GM12874 (cell line): ENCODE data around the gene FLAD1.

Experiments used
- TF ChIP-seq, protein P1 (sequence below): IDR thresholded peaks from 2 replicates; pipeline ENCODE4 v1.5.1; 2011; ENCODE audit warnings: low read depth, mild to moderate bottlenecking, control low read depth, low read length, moderate library complexity; ENCODE audit not compliant: insufficient read depth

FLAD1 gene

DNA sequence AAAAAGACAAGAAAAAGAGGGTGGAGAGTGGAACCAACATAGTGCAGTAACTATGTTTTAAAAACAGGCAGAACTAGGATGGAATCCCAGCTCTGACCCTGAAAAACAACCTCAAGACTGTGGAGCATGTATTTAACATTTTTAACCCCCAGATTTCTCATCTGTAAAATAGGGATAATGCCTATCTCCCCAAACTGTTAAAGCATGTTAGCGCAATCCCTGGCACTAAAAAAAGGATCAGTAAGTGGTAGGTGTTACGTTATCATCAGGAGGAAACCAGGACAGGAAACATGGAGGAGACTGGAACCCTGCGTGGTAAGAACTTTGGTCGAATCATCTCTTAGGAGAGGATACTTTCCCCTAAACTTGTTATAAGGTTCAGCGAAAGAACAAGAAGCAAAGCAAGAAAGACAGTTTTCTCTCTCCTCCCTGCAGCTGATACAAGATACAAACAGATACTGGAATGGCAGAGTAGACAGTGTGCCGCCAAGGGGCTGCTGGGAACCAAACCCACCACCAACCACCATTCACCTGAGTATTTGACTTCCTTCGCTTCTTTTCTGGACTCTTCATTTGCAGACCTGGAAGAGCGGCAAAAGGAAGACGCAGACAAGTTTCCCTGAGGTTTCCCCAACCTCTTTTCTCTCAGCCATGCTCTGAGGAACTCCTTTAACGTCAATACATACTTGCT, 22.6 kb upstream of the FLAD1 start:
- TF ChIP-seq, protein P1, sequence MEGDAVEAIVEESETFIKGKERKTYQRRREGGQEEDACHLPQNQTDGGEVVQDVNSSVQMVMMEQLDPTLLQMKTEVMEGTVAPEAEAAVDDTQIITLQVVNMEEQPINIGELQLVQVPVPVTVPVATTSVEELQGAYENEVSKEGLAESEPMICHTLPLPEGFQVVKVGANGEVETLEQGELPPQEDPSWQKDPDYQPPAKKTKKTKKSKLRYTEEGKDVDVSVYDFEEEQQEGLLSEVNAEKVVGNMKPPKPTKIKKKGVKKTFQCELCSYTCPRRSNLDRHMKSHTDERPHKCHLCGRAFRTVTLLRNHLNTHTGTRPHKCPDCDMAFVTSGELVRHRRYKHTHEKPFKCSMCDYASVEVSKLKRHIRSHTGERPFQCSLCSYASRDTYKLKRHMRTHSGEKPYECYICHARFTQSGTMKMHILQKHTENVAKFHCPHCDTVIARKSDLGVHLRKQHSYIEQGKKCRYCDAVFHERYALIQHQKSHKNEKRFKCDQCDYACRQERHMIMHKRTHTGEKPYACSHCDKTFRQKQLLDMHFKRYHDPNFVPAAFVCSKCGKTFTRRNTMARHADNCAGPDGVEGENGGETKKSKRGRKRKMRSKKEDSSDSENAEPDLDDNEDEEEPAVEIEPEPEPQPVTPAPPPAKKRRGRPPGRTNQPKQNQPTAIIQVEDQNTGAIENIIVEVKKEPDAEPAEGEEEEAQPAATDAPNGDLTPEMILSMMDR = no peak

GRCh38 chr1:154961207-154962155, 21.7 kb upstream of the FLAD1 start, which contains the start of gene PYGO2:
Gene PYGO2, minus strand, starts transcription at chr1:154961782. Its CDS starts 206 bp downstream, at chr1:154961576.
- TF ChIP-seq, protein P1 = peak; percentile 70

GRCh38 chr1:154962156-154962749, 20.9 kb upstream of the FLAD1 start:
- TF ChIP-seq, protein P1 = no peak

GRCh38 chr1:154962795-154963330, 20.3 kb upstream of the FLAD1 start:
- TF ChIP-seq, protein P1 = no peak

DNA sequence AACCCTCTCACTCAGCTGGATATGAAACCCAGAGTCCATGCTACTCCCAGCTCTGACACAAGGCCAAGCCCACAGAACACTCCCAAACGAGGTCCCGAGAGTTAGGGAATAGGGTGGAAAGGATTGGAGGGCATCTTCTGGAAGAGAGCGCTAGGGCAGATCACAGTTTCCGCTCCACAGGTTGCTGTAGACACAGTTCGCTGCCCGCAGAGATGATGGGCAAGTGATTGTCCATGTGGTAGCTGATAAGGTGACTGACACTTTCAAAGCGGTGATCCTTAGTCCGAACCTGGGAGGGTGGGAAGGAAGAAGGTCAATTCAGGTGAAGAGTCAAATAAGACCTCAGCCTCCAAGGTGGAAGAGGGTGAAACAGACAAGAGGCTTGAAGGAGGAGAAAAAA, 19.5 kb upstream of the FLAD1 start:
- TF ChIP-seq, protein P1 = no peak

DNA sequence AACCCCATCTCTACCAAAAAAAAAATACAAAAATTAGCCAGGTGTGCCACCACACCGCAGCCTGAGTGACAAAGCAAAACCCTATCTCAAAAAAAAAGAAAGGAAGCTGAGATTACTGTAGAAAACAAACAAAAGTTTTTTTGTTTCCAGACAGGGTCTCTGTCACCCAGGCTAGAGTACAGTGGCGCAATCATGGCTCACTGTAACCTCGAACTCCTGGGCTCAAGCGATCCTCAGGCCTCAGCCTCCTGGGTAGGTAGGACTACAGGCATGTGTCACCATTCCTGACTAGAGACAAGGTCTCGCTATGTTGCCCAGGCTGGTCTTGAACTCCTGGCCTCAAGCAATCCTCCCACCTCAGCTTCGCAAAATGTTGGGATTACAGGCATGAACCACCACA, 18.8 kb upstream of the FLAD1 start:
- TF ChIP-seq, protein P1 = no peak

DNA sequence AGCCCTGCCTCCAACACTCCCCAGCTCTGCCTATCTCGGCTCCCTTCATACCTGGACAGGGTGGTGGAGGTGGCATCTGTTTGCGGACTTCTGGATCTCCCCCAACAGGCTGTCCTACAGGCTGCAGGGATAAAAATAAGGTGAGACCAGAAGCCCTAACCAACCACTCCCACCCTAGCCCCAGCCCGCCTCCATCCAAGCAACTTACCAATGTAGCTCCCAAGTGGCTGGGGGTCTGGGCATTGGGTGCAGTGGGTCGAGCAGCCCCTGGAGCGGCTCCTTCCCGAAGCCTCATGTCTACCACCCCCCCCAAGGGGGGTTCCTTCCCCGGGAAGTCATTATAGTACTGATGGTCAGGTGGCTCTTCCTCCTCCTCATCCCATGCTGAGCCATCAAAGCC, 17.0 kb upstream of the FLAD1 start:
- TF ChIP-seq, protein P1 = no peak
